Measurements from ENCODE around the gene AOPEP. TPM values are rescaled to one million over a fixed set of nuclear protein-coding genes. Genes with fewer than 3 reads are reported as not detected.

AOPEP gene
- total RNA-seq, 1 donor from 2014 or later, result 75.3 TPM

DNA sequence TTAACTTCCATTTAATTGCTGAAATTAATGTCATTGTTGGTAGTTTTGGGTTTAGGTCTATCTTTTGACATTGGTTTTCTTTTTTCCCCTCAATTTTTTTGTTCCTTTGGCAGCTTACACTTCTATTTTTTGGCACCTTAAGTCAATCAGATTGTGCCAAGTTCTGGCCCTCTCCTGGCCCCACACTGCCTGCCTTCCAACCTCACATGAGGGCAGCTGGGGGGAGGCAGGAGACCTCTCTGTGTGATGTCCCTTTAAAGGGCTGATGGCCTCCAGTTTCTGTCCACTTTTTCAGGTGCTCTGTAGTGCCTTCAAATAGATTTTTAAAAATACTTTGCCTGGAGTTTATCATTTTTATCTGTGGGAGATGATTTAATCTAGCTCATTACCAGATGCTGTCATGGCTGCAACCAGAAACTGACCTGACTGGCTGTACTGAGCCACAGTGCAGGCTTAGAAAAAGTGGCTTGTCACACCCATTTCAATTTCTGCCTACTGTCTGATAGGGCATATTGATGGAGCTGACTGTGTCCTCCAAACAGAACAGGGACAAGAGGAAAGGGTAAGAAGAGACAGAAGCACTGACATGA is 394.4 kb downstream of the AOPEP start:
- Mint-ChIP-seq H3K9me3 (ENCODE audit: unreplicated experiment) (no peaks in the 10 kb centered on the region), H3K36me3 (ENCODE audit: low read depth, unreplicated experiment) (no peaks in the 10 kb centered on the region), H3K27me3 (ENCODE audit: low read depth, unreplicated experiment) (no peaks in the 10 kb centered on the region), H3K4me3 (ENCODE audit: unreplicated experiment) (no peak overlapping the region), H3K4me1 (ENCODE audit: low read depth, unreplicated experiment) (no peaks in the 10 kb centered on the region), H3K27ac (ENCODE audit: unreplicated experiment) (peak overlapping the region; percentile 9)
- H3K4me3 ChIP-seq (ENCODE audit: insufficient read depth, low read depth, low read length), result no peak overlapping the region
- no peaks in the 10 kb centered on the region for H3K9me3 ChIP-seq (ENCODE audit: insufficient read depth, low read depth, low read length)
- H4K20me1 ChIP-seq (ENCODE audit: insufficient read depth, low read length), result no peaks in the 10 kb centered on the region
- H3K36me3 ChIP-seq (ENCODE audit: insufficient read depth, low read length), result no peaks in the 10 kb centered on the region
- H3K79me2 ChIP-seq (ENCODE audit: insufficient read depth, low read length), result no peaks in the 10 kb centered on the region
- H3K4me1 ChIP-seq (ENCODE audit: insufficient read depth, low read length), result peaks cover 4% of the 10 kb centered on the region
- no peak overlapping the region for H3K27ac ChIP-seq (ENCODE audit: low read depth, low read length)
- H3K27me3 ChIP-seq (ENCODE audit: insufficient read depth, low read length), result no peaks in the 10 kb centered on the region
- no peak overlapping the region for H2AFZ ChIP-seq (ENCODE audit: low read depth, low read length)
- FAIRE-seq (no peak), DNase-seq (ENCODE audit: low read depth) (no peak)
- H3K4me2 ChIP-seq (ENCODE audit: low read length), result no peak overlapping the region
- TF ChIP-seq EZH2 (IDR thresholded peaks at IDR 0.05; ENCODE audit: insufficient read depth, low read length), result no peak
- TF ChIP-seq, protein P1, sequence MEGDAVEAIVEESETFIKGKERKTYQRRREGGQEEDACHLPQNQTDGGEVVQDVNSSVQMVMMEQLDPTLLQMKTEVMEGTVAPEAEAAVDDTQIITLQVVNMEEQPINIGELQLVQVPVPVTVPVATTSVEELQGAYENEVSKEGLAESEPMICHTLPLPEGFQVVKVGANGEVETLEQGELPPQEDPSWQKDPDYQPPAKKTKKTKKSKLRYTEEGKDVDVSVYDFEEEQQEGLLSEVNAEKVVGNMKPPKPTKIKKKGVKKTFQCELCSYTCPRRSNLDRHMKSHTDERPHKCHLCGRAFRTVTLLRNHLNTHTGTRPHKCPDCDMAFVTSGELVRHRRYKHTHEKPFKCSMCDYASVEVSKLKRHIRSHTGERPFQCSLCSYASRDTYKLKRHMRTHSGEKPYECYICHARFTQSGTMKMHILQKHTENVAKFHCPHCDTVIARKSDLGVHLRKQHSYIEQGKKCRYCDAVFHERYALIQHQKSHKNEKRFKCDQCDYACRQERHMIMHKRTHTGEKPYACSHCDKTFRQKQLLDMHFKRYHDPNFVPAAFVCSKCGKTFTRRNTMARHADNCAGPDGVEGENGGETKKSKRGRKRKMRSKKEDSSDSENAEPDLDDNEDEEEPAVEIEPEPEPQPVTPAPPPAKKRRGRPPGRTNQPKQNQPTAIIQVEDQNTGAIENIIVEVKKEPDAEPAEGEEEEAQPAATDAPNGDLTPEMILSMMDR (IDR thresholded peaks at IDR 0.05; ENCODE audit: insufficient read depth, low read depth, low read length), result no peak
- H3K9ac ChIP-seq (ENCODE audit: low read length), result no peak overlapping the region

DNA sequence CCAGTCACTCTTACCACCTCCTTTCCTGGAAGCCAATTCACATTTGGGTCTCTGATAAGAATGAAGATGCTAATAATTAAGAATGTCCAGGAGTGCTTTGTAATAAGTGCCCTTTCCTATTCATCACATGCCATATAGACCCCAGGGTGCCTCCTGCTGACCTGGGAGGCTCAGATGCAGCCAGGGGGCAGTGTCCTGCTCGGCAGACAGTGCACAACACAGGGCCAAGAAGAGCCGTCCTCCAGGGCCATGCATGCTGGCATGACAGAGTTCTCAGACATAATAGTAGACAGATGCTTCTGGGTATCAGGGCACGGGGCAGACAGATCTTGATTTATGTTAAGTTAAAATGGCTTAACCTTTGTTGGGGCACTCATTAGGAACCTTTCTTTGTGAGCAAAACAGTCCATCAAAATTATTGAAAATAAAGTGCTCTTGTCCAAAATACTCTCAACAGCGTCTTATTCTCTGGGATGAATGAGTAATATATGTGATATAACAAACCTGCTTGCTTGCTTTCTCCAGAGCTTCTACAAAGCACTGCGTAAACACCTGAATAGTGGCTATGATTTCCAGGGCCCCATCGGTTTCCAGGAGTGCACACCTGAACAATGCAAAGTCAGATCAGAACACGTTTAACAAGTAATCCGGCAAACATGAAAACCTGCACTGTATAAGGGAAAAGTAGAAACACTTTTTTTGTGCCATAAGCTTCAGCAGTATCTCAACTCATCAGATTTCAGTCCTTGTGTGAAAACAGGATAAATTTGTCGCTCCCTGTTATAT is 398.3 kb downstream of the AOPEP start:
- Mint-ChIP-seq H3K27me3 (ENCODE audit: low read depth, unreplicated experiment) (no peaks in the 10 kb centered on the region), H3K36me3 (ENCODE audit: low read depth, unreplicated experiment) (no peaks in the 10 kb centered on the region), H3K4me3 (ENCODE audit: unreplicated experiment) (no peak overlapping the region), H3K27ac (ENCODE audit: unreplicated experiment) (no peak overlapping the region), H3K9me3 (ENCODE audit: unreplicated experiment) (no peaks in the 10 kb centered on the region), H3K4me1 (ENCODE audit: low read depth, unreplicated experiment) (no peaks in the 10 kb centered on the region)
- Histone ChIP-seq H2AFZ (ENCODE audit: low read depth, low read length) (no peak overlapping the region), H3K27me3 (ENCODE audit: insufficient read depth, low read length) (no peaks in the 10 kb centered on the region), H3K4me2 (ENCODE audit: low read length) (no peak overlapping the region), H3K9me3 (ENCODE audit: insufficient read depth, low read depth, low read length) (no peaks in the 10 kb centered on the region), H3K36me3 (ENCODE audit: insufficient read depth, low read length) (no peaks in the 10 kb centered on the region), H4K20me1 (ENCODE audit: insufficient read depth, low read length) (no peaks in the 10 kb centered on the region), H3K9ac (ENCODE audit: low read length) (no peak overlapping the region), H3K27ac (ENCODE audit: low read depth, low read length) (no peak overlapping the region), H3K79me2 (ENCODE audit: insufficient read depth, low read length) (no peaks in the 10 kb centered on the region), H3K4me1 (ENCODE audit: insufficient read depth, low read length) (no peaks in the 10 kb centered on the region), H3K4me3 (ENCODE audit: insufficient read depth, low read depth, low read length) (no peak overlapping the region)
- FAIRE-seq (no peak), DNase-seq (ENCODE audit: low read depth) (no peak)
- TF ChIP-seq EZH2 (IDR thresholded peaks at IDR 0.05; ENCODE audit: insufficient read depth, low read length), result no peak
- TF ChIP-seq, protein P1 (IDR thresholded peaks at IDR 0.05; ENCODE audit: insufficient read depth, low read depth, low read length), result no peak

GRCh38 chr9:95125652-95126051 is 399.2 kb downstream of the AOPEP start:
- H4K20me1 ChIP-seq (ENCODE audit: insufficient read depth, low read length), result no peaks in the 10 kb centered on the region
- no peak overlapping the region for H3K4me3 Mint-ChIP-seq (ENCODE audit: unreplicated experiment)
- FAIRE-seq, result no peak
- H3K9me3 ChIP-seq (ENCODE audit: insufficient read depth, low read depth, low read length), result no peaks in the 10 kb centered on the region
- no peak overlapping the region for H2AFZ ChIP-seq (ENCODE audit: low read depth, low read length)
- no peaks in the 10 kb centered on the region for H3K4me1 ChIP-seq (ENCODE audit: insufficient read depth, low read length)
- DNase-seq (ENCODE audit: low read depth), result no peak
- H3K27ac ChIP-seq (ENCODE audit: low read depth, low read length), result no peak overlapping the region
- H3K27me3 ChIP-seq (ENCODE audit: insufficient read depth, low read length), result no peaks in the 10 kb centered on the region
- no peaks in the 10 kb centered on the region for H3K79me2 ChIP-seq (ENCODE audit: insufficient read depth, low read length)
- no peak overlapping the region for H3K9ac ChIP-seq (ENCODE audit: low read length)
- H3K4me1 Mint-ChIP-seq (ENCODE audit: low read depth, unreplicated experiment), result peaks cover 3% of the 10 kb centered on the region
- TF ChIP-seq, protein P1 (IDR thresholded peaks at IDR 0.05; ENCODE audit: insufficient read depth, low read depth, low read length), result no peak
- no peak for TF ChIP-seq EZH2 (IDR thresholded peaks at IDR 0.05; ENCODE audit: insufficient read depth, low read length)
- no peaks in the 10 kb centered on the region for H3K27me3 Mint-ChIP-seq (ENCODE audit: low read depth, unreplicated experiment)
- H3K27ac Mint-ChIP-seq (ENCODE audit: unreplicated experiment), result no peak overlapping the region
- H3K36me3 Mint-ChIP-seq (ENCODE audit: low read depth, unreplicated experiment), result no peaks in the 10 kb centered on the region
- H3K4me2 ChIP-seq (ENCODE audit: low read length), result no peak overlapping the region
- no peaks in the 10 kb centered on the region for H3K36me3 ChIP-seq (ENCODE audit: insufficient read depth, low read length)
- no peaks in the 10 kb centered on the region for H3K9me3 Mint-ChIP-seq (ENCODE audit: unreplicated experiment)
- H3K4me3 ChIP-seq (ENCODE audit: insufficient read depth, low read depth, low read length), result no peak overlapping the region

Measured in astrocyte (in vitro differentiated cells and primary cell).